Measurements from ENCODE around the gene DNAH3. TPM values are rescaled to one million over a fixed set of nuclear protein-coding genes. Genes with fewer than 3 reads are reported as not detected.

Gene DNAH3
- total RNA-seq, 1 experiment from 2014 or later = 0.24 TPM

GRCh38 chr16:20987049-20987448 lies 163.6 kb downstream of the DNAH3 start:
- Histone ChIP-seq H2BK20ac (ENCODE audit: low read depth, low read length, poor library complexity, severe bottlenecking) (no peak overlapping the region), H3K4me1 (ENCODE audit: insufficient read depth, low read length) (no peaks in the 10 kb centered on the region), H2AK5ac (ENCODE audit: insufficient read length, low read length) (no peak overlapping the region), H4K91ac (ENCODE audit: insufficient read length, low read depth, low read length) (no peak overlapping the region), H3K9me3 (ENCODE audit: control insufficient read depth, low read depth, low read length) (no peaks in the 10 kb centered on the region), H3K23me2 (ENCODE audit: insufficient read length, low read depth, low read length, poor library complexity, severe bottlenecking) (no peaks in the 10 kb centered on the region), H3K4ac (ENCODE audit: low read depth, low read length) (no peak overlapping the region), H2BK5ac (ENCODE audit: insufficient read length, low read length) (no peak overlapping the region), H2AFZ (ENCODE audit: low read length) (no peak overlapping the region), H2BK120ac (ENCODE audit: low read depth, low read length, poor library complexity, severe bottlenecking) (no peak overlapping the region), H3K18ac (ENCODE audit: insufficient read length, low read depth, low read length) (no peak overlapping the region), H3K27ac (ENCODE audit: insufficient read length, low read depth, low read length) (no peak overlapping the region), H2BK15ac (ENCODE audit: low read depth, low read length) (no peak overlapping the region), H4K5ac (ENCODE audit: insufficient read length, low read depth, low read length) (no peak overlapping the region), H3T11ph (ENCODE audit: low read length) (no peak overlapping the region), H3K27me3 (ENCODE audit: insufficient read depth, low read length) (no peaks in the 10 kb centered on the region), H3K79me2 (ENCODE audit: insufficient read depth, low read length) (no peaks in the 10 kb centered on the region), H4K20me1 (ENCODE audit: control insufficient read depth, insufficient read depth, insufficient read length) (no peaks in the 10 kb centered on the region), H3K56ac (ENCODE audit: insufficient read length, low read depth, low read length) (no peak overlapping the region), H3K9ac (ENCODE audit: extremely low read depth, insufficient read length, low read length) (no peak overlapping the region), H3K23ac (ENCODE audit: insufficient read length, low read depth, low read length) (no peak overlapping the region), H4K8ac (replicated peaks; ENCODE audit: insufficient read length, low read depth, low read length) (no peak overlapping the region), H2BK12ac (ENCODE audit: insufficient read length, low read depth, low read length) (no peak overlapping the region), H3K4me2 (ENCODE audit: insufficient read depth, insufficient read length, low read length) (no peak overlapping the region), H3K14ac (ENCODE audit: insufficient read depth, low read length) (no peak overlapping the region), H3K79me1 (ENCODE audit: insufficient read depth, low read depth, low read length, poor library complexity, severe bottlenecking) (no peaks in the 10 kb centered on the region)
- Mint-ChIP-seq H3K27me3 (ENCODE audit: low read depth) (no peaks in the 10 kb centered on the region; the same call in 1 of the 2 replicates), H3K4me1 (no peaks in the 10 kb centered on the region), H3K4me3 (no peak overlapping the region), H3K36me3 (ENCODE audit: insufficient read depth in 1 of 3, low read depth in 3 of 3) (peaks cover 0 to 5% (median 2%) of the 10 kb centered on the region in 3 experiments; a peak in 2 of 7 replicates), H3K27ac (no peak overlapping the region), H3K9me3 (peaks cover 3 to 5% of the 10 kb centered on the region in 2 experiments; a peak in 3 of 5 replicates)
- TF ChIP-seq, protein P1, sequence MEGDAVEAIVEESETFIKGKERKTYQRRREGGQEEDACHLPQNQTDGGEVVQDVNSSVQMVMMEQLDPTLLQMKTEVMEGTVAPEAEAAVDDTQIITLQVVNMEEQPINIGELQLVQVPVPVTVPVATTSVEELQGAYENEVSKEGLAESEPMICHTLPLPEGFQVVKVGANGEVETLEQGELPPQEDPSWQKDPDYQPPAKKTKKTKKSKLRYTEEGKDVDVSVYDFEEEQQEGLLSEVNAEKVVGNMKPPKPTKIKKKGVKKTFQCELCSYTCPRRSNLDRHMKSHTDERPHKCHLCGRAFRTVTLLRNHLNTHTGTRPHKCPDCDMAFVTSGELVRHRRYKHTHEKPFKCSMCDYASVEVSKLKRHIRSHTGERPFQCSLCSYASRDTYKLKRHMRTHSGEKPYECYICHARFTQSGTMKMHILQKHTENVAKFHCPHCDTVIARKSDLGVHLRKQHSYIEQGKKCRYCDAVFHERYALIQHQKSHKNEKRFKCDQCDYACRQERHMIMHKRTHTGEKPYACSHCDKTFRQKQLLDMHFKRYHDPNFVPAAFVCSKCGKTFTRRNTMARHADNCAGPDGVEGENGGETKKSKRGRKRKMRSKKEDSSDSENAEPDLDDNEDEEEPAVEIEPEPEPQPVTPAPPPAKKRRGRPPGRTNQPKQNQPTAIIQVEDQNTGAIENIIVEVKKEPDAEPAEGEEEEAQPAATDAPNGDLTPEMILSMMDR (conservative IDR thresholded peaks at IDR 0.05) = no peak
- no CpG with 5 or more reads among the region's 5 CpGs for WGBS (ENCODE audit: extremely low coverage, insufficient read length, low lambda C conversion rate)
- DNase-seq = no peak

All from H9 (cell line).